Lower lobe of right lung (tissue), 2 donors: ENCODE data around the gene FMN1. TPM values are rescaled to one million over a fixed set of nuclear protein-coding genes. Genes with fewer than 3 reads are reported as not detected.

Experiments used
- ATAC-seq, 2 donors: fragments of 200-7000 bp; cut with Tn5 transposase; one replicate each; pipeline ENCODE4 v1.9.1; 2020 to 2022; ENCODE audit warnings: mild to moderate bottlenecking in 2 of 2, moderate library complexity in 2 of 2
- DNase-seq: peaks from one replicate; pipeline ENCODE4 v3.0.0-alpha.2; 2020
- H3K27ac ChIP-seq: fragments of 200-600 bp; one replicate; pipeline ENCODE4 v1.8.0; 2022
- H3K27me3 ChIP-seq: fragments of 200-600 bp; one replicate; pipeline ENCODE4 v1.8.0; 2022; ENCODE audit warnings: low read depth
- H3K36me3 ChIP-seq: fragments of 200-600 bp; one replicate; pipeline ENCODE4 v1.8.0; 2022; ENCODE audit warnings: mild to moderate bottlenecking
- H3K4me1 ChIP-seq: fragments of 200-600 bp; one replicate; pipeline ENCODE4 v1.8.0; 2022
- H3K4me3 ChIP-seq: fragments of 200-600 bp; one replicate; pipeline ENCODE4 v1.8.0; 2022; ENCODE audit warnings: mild to moderate bottlenecking
- H3K9me3 ChIP-seq: fragments of 200-600 bp; one replicate; pipeline ENCODE4 v1.8.0; 2022
- CTCF ChIP-seq: fragments of 200-600 bp; IDR thresholded peaks from one replicate; pipeline ENCODE4 v1.8.0; 2022; ENCODE audit warnings: antibody characterized with exemption, mild to moderate bottlenecking
- intact Hi-C: fragments of 100-400 bp; cut with DNase I; formaldehyde crosslinking; loops from one replicate; pipeline ENCODE4 v1.11.0; 2022
- total RNA-seq: library from RNA; stranded (reverse); fragmentation: NEBNext Ultra II Directional; extraction: Animal tissue kit (Norgen Biotek cat#: 25700); gene quantifications from one replicate; pipeline ENCODE4 v1.2.1, GENCODE V29; 2021
- donor health status: DM: no; HTN: yes; CAD: no; lungs with severe emphysema.

FMN1 gene
- total RNA-seq, 1 donor from 2014 or later = 38.8 TPM

- peak overlapping the region; percentile 40 for H3K4me3 ChIP-seq
- ATAC-seq = peak; percentile 29 to 30
- TF ChIP-seq CTCF = no peak
- no peaks in the 10 kb centered on the region for H3K36me3 ChIP-seq
- no peak overlapping the region for H3K27ac ChIP-seq
- H3K9me3 ChIP-seq = no peaks in the 10 kb centered on the region
- intact Hi-C loops = no loop called here
- H3K27me3 ChIP-seq = peaks cover 74% of the 10 kb centered on the region
- no peak for DNase-seq
- peaks cover 30% of the 10 kb centered on the region for H3K4me1 ChIP-seq
These were observed 476.2 kb downstream of the FMN1 start for GRCh38 chr15:32718227-32718820.

- peak; percentile 14 to 35 for ATAC-seq
- DNase-seq = no peak
- H3K9me3 ChIP-seq = no peaks in the 10 kb centered on the region
- peak within 1 kb of the TSS; percentile 40 for H3K4me3 ChIP-seq
- peaks cover 30% of the 10 kb centered on the region for H3K4me1 ChIP-seq
- H3K36me3 ChIP-seq = no peaks in the 10 kb centered on the region
- no peak for TF ChIP-seq CTCF
- intact Hi-C loops = no loop called here
- peaks cover 78% of the 10 kb centered on the region for H3K27me3 ChIP-seq
- no peak within 1 kb of the TSS for H3K27ac ChIP-seq
These were observed 476.9 kb downstream of the FMN1 start, which contains the start of gene GREM1 for GRCh38 chr15:32717426-32718226. TSS of gene GREM1 (plus strand) at chr15:32718004. CDS start at chr15:32730691, 12,687 bp downstream.

GRCh38 chr15:32716915-32717425 is 477.5 kb downstream of the FMN1 start:
- ATAC-seq = no peak
- no peak for DNase-seq
- Histone ChIP-seq H3K9me3 (no peaks in the 10 kb centered on the region), H3K27me3 (peaks cover 78% of the 10 kb centered on the region), H3K4me1 (peaks cover 30% of the 10 kb centered on the region), H3K4me3 (peak overlapping the region; percentile 40), H3K27ac (no peak overlapping the region), H3K36me3 (no peaks in the 10 kb centered on the region)
- TF ChIP-seq CTCF = no peak
- intact Hi-C loops = no loop called here

GRCh38 chr15:32716216-32716914 is 478.1 kb downstream of the FMN1 start:
- no peak overlapping the region for H3K27ac ChIP-seq
- intact Hi-C loops = no loop called here

More at GRCh38 chr15:32716216-32716914, 478.1 kb downstream of the FMN1 start:
- Histone ChIP-seq H3K4me1 (peaks cover 30% of the 10 kb centered on the region), H3K36me3 (no peaks in the 10 kb centered on the region), H3K4me3 (peak overlapping the region; percentile 40), H3K27me3 (peaks cover 78% of the 10 kb centered on the region), H3K9me3 (no peaks in the 10 kb centered on the region)
- DNase-seq = no peak
- no peak for TF ChIP-seq CTCF
- no peak for ATAC-seq

Other genes starting within 250 kb of the FMN1 start
- gene RYR3, start 116.3 kb upstream of the FMN1 start, total RNA-seq = 0.32 TPM